Gastroesophageal sphincter (tissue), 4 donors: Measurements from ENCODE around the gene TMEM131. TPM values are rescaled to one million over a fixed set of nuclear protein-coding genes. Genes with fewer than 3 reads are reported as not detected.
"Not testable (repeated sequence)": the region's sequence is repeated elsewhere in the genome, so short reads cannot be mapped to it uniquely, and the experiment has no call there.

ENCODE experiments used
- ATAC-seq: fragments of 150-250 bp; one replicate; pipeline ENCODE4 v1.9.1; 2016; ENCODE audit warnings: mild to moderate bottlenecking, moderate library complexity
- H3K27ac ChIP-seq, 4 donors: fragments of 200-600 bp; sonication (generic) in 3 of 4; 1 replicate in 3 of 4; 2 replicates in 1 of 4; pipeline ENCODE4 v1.5.1; 2016 to 2019
- H3K27me3 ChIP-seq: fragments of 200-600 bp; sonication (generic); one replicate; pipeline ENCODE4 v1.5.1; 2019
- H3K36me3 ChIP-seq, 2 donors: fragments of 200-600 bp; sonication (generic); one replicate each; pipeline ENCODE4 v1.5.1; 2019; ENCODE audit warnings: control low read depth in 1 of 2
- H3K4me1 ChIP-seq, 3 donors: fragments of 200-600 bp; sonication (generic); 1 replicate in 2 of 3; 2 replicates in 1 of 3; pipeline ENCODE4 v1.5.1; 2016 to 2019; ENCODE audit warnings: control low read depth in 2 of 3
- H3K4me3 ChIP-seq, 2 donors: fragments of 200-600 bp; sonication (generic); one replicate each; pipeline ENCODE4 v1.5.1; 2019; ENCODE audit warnings: mild to moderate bottlenecking in 1 of 2, moderate library complexity in 1 of 2
- H3K9me3 ChIP-seq, 3 donors: fragments of 200-600 bp; sonication (generic); one replicate each; pipeline ENCODE4 v1.5.1; 2017 to 2019; ENCODE audit warnings: control low read depth in 2 of 3
- EP300 ChIP-seq: sonication (generic); formaldehyde crosslinking; IDR thresholded peaks from one replicate; pipeline ENCODE4 v1.6.1; 2017; ENCODE audit warnings: antibody characterized with exemption, mild to moderate bottlenecking
- POLR2A ChIP-seq, 2 donors: fragments of 450-650 bp; IDR thresholded peaks; one replicate each; pipeline ENCODE4 v1.6.1; 2017; ENCODE audit warnings: antibody characterized with exemption in 2 of 2, mild to moderate bottlenecking in 2 of 2, moderate library complexity in 1 of 2
- POLR2AphosphoS5 ChIP-seq: sonication (generic); formaldehyde crosslinking; IDR thresholded peaks from one replicate; pipeline ENCODE4 v1.6.1; 2017; ENCODE audit warnings: antibody characterized with exemption
- WGBS, 2 donors: methylation state at CpG; one replicate each; pipeline ENCODE4 v1.1.5; 2018; ENCODE audit warnings: low coverage in 1 of 2; 5-methylcytosine and 5-hydroxymethylcytosine counted together
- total RNA-seq, 4 donors: library from RNA; depleted of rRNA; stranded (reverse); fragments of >200 nt; gene quantifications; one replicate each; pipeline ENCODE4 v1.1.0, GENCODE V29; 2016
- TF ChIP-seq, protein P1 (sequence below), 4 experiments: fragments of 200-600 bp in 2 of 4; fragments of 450-650 bp in 2 of 4; sonication (generic) in 1 of 4; IDR thresholded peaks; one replicate each; pipeline ENCODE4 v1.5.1; 2017 to 2019; ENCODE audit warnings: antibody characterized with exemption in 4 of 4, mild to moderate bottlenecking in 2 of 4, moderate library complexity in 2 of 4

TMEM131 gene
- total RNA-seq, 4 donors from 2014 or later: 32.0 to 46.4 (median 33.9) TPM

DNA sequence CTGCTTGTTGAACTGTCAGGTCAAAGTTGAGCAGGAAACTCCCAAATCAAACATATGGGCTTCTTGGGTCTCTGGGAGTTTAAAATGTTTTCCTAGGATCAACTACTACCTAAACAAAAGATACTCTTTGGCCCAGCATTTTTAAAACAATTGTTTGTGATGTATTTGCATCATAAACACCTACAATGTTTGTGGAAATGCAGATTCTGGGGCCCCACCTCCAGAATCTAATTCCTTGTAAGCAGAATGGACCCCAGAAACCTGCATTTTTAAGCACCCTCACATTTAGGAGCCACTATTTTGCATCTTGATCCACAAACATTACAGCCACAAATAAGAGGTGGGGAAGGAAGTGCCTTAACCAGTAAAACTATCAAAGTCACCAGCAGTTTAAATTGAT, 104.1 kb downstream of the TMEM131 start:
- no peak for TF ChIP-seq EP300
- TF ChIP-seq POLR2A (IDR thresholded peaks at IDR 0.05): no peak
- no peak for TF ChIP-seq POLR2AphosphoS5
- TF ChIP-seq, protein P1, sequence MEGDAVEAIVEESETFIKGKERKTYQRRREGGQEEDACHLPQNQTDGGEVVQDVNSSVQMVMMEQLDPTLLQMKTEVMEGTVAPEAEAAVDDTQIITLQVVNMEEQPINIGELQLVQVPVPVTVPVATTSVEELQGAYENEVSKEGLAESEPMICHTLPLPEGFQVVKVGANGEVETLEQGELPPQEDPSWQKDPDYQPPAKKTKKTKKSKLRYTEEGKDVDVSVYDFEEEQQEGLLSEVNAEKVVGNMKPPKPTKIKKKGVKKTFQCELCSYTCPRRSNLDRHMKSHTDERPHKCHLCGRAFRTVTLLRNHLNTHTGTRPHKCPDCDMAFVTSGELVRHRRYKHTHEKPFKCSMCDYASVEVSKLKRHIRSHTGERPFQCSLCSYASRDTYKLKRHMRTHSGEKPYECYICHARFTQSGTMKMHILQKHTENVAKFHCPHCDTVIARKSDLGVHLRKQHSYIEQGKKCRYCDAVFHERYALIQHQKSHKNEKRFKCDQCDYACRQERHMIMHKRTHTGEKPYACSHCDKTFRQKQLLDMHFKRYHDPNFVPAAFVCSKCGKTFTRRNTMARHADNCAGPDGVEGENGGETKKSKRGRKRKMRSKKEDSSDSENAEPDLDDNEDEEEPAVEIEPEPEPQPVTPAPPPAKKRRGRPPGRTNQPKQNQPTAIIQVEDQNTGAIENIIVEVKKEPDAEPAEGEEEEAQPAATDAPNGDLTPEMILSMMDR (IDR thresholded peaks at IDR 0.05): no peak
- Histone ChIP-seq H3K36me3 (peaks cover 0 to 15% of the 10 kb centered on the region in 2 donors), H3K4me1 (no peaks in the 10 kb centered on the region), H3K27ac (no peak overlapping the region), H3K9me3 (peaks cover 0 to 4% (median 0%) of the 10 kb centered on the region in 3 donors), H3K27me3 (no peaks in the 10 kb centered on the region), H3K4me3 (no peak overlapping the region)
- no peak for ATAC-seq

DNA sequence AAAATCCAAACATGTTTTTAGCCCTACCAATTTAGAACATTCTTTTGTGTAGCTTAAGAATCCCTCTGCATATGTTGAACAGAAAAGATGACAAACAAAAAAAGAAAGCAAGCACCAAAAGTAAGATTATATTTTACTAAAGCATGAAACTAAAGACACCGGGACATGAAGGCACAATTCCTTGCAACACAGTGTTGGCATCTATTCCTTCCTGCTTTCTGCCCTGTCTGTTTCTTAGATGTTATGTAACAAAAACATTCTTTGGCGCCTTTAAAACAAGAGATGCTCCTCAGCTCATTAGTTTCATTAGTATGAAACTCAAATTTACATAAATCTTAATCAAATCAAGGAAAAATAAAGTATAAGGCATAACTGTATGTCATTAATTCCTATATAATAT, 106.6 kb downstream of the TMEM131 start:
- ATAC-seq: no peak
- H3K27me3 ChIP-seq: no peaks in the 10 kb centered on the region
- H3K27ac ChIP-seq: no peak overlapping the region
- 81 to 84% methylated on average over 2 of the region's 2 CpGs for WGBS, 2 donors
- peaks cover 0 to 17% (median 0%) of the 10 kb centered on the region in 3 donors for H3K9me3 ChIP-seq
- H3K36me3 ChIP-seq: peaks cover 2 to 29% of the 10 kb centered on the region in 2 donors
- no peaks in the 10 kb centered on the region for H3K4me1 ChIP-seq
- TF ChIP-seq, protein P1 (IDR thresholded peaks at IDR 0.05): no peak
- TF ChIP-seq POLR2A (IDR thresholded peaks at IDR 0.05): no peak
- TF ChIP-seq EP300: no peak
- no peak overlapping the region for H3K4me3 ChIP-seq

DNA sequence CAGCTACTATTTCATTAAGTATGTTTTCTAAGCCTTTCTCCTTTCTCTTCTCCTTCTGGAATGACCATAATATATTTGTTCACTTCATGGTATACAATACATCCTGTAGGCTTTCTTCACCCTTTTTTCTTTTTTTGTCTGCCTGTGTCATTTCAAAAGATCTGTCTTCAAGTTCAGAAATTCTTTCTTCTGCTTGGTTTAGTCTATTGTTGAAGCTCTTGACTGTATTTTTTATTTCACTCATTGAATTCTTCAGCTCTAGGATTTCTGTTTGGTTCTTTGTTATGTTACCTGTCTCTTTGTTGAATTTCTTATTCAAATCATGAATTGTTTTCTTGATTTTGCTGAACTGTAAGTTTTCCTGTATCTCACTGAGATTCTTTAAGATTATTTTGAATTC, 109.9 kb downstream of the TMEM131 start:
- TF ChIP-seq POLR2AphosphoS5 (no peak), POLR2A (IDR thresholded peaks at IDR 0.05) (no peak), EP300 (no peak)
- TF ChIP-seq, protein P1 (IDR thresholded peaks at IDR 0.05): no peak
- ATAC-seq: no peak
- no peak overlapping the region for H3K27ac ChIP-seq
- peaks cover 2 to 29% of the 10 kb centered on the region in 2 donors for H3K36me3 ChIP-seq
- peaks cover 0 to 17% (median 0%) of the 10 kb centered on the region in 3 donors for H3K9me3 ChIP-seq
- no peak overlapping the region for H3K4me3 ChIP-seq
- H3K27me3 ChIP-seq: no peaks in the 10 kb centered on the region
- H3K4me1 ChIP-seq: no peaks in the 10 kb centered on the region

DNA sequence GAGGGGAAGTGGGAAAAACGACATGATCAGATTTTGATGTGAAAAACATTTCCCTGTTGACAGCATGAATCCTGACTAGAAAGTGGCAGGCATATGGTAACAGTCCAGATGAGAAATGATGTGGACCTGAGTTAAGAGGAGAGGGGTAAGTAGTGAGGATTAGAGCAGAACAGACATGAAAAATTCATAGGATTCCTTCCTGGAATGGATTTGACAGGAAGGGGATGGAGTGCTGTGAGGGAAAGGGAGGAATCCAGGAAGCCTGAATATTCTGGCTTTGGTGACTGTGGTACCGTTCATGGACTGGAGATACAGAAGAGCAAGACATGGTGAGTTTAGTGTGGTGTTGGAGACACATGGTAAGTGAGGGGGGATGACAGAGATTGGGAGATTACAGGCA, 115.4 kb downstream of the TMEM131 start:
- ATAC-seq: no peak
- no peak overlapping the region for H3K27ac ChIP-seq
- H3K27me3 ChIP-seq: no peaks in the 10 kb centered on the region
- H3K9me3 ChIP-seq: peaks cover 0 to under 1% (median 0%) of the 10 kb centered on the region in 3 donors
- no peak for TF ChIP-seq EP300
- no peak for TF ChIP-seq POLR2A (IDR thresholded peaks at IDR 0.05)
- TF ChIP-seq, protein P1 (IDR thresholded peaks at IDR 0.05): no peak
- no peak for TF ChIP-seq POLR2AphosphoS5
- H3K36me3 ChIP-seq: peaks cover 0 to 9% of the 10 kb centered on the region in 2 donors
- no peaks in the 10 kb centered on the region for H3K4me1 ChIP-seq
- H3K4me3 ChIP-seq: no peak overlapping the region
- 27 to 50% methylated on average over 2 of the region's 2 CpGs for WGBS, 2 donors

DNA sequence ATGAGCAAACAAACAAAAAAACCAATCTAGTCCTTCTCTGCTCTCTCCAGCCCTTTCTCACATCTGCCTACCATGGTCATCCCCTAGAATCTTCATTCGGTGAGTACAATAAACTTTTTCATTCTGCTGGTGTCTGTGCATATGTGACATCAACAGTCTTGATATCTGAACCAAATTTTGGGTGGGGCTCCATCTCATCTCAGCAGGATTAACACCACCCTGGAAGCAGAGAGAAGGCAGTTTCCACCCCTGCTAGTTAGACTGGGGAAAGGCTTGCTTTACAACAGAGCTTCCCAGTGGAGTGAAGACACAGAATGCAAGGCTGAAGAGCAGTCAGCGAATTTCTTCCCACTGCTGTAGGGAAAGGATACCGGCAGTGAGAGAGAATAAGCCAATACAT, 116.9 kb downstream of the TMEM131 start:
- Histone ChIP-seq H3K27me3 (no peaks in the 10 kb centered on the region), H3K9me3 (no peaks in the 10 kb centered on the region), H3K4me3 (no peak overlapping the region), H3K27ac (no peak overlapping the region), H3K4me1 (no peaks in the 10 kb centered on the region), H3K36me3 (peaks cover 0 to 9% of the 10 kb centered on the region in 2 donors)
- no peak for TF ChIP-seq POLR2A (IDR thresholded peaks at IDR 0.05)
- TF ChIP-seq POLR2AphosphoS5: no peak
- no peak for TF ChIP-seq EP300
- no peak for ATAC-seq
- 97 to 100% methylated on average over 1 to 3 of the region's 3 CpGs for WGBS, 2 donors

DNA sequence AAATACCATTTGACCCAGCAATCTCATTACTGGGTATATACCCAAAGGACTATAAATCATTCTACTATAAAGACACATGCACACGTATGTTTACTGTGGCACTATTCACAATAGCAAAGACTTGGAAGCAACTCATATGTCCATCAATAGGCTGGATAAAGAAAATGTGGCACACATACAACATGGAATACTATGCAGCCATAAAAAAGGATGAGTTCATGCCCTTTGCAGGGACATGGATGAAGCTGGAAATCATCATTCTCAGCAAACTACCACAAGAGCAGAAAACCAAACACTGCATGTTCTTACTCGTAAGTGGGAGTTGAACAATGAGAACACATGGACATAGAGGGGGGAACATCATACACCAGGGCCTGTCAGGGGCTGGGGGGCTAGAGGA, 117.4 kb downstream of the TMEM131 start:
- H3K36me3 ChIP-seq, ATAC-seq, H3K9me3 ChIP-seq, H3K4me3 ChIP-seq, H3K27me3 ChIP-seq, H3K4me1 ChIP-seq, H3K27ac ChIP-seq: not testable (repeated sequence)
- 82 to 89% methylated on average over 2 of the region's 2 CpGs for WGBS, 2 donors
